Midbrain (tissue), 1 donor: ENCODE data around the gene GALM.
"Not testable (repeated sequence)": the region's sequence is repeated elsewhere in the genome, so short reads cannot be mapped to it uniquely, and the experiment has no call there.

Experiments
- DNase-seq: peaks from one replicate; lab custom pipeline; 2025; lab: John Stamatoyannopoulos, UW

GALM gene

GRCh38 chr2:38709567-38710194, 43.8 kb downstream of the GALM start:
- no peak for DNase-seq

DNA sequence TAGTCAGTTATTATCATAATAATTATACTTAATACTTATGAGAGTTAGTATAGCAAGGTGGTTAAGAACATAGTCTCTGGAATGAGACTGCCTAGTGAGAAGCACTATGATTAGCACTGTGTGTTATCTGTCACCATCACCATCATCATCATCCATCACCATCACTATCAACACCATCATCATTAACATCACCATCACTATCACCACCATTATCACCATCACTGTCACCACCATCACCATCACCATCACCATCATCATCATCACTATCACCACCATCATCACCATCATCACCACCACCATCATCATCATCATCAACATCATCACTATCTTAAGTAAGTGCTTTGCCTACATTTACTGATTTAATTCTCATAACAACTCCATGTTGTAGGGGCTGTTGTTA, 45.6 kb downstream of the GALM start:
- no peak for DNase-seq

GRCh38 chr2:38712413-38712812, 46.5 kb downstream of the GALM start:
- no peak for DNase-seq

GRCh38 chr2:38712871-38713270, 47.0 kb downstream of the GALM start:
- DNase-seq = no peak

DNA sequence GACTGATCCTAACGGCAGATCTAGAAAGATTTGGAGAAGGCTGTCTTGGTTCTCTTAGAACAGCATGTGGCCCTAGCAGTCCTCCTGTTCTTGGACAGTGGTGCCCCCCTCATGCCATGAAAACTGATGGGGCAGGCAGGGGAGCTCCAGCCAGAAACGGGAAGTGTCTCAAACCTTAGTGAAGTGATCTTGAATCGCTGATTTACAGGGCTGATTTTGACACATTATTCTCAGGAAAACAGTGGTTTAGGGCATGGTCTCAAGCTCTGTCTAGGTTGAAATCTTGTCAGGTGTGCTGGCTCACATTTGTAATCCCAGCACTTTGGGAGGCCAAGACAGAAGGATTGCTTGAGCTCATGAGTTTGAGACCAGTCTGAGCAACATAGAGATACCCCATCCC, 47.4 kb downstream of the GALM start:
- DNase-seq = no peak

GRCh38 chr2:38714941-38715340, 49.0 kb downstream of the GALM start:
- not testable (repeated sequence) for DNase-seq

GRCh38 chr2:38716185-38716584, 50.3 kb downstream of the GALM start:
- DNase-seq = no peak

- DNase-seq = no peak
Measured at GRCh38 chr2:38718601-38719000, 52.7 kb downstream of the GALM start.

DNA sequence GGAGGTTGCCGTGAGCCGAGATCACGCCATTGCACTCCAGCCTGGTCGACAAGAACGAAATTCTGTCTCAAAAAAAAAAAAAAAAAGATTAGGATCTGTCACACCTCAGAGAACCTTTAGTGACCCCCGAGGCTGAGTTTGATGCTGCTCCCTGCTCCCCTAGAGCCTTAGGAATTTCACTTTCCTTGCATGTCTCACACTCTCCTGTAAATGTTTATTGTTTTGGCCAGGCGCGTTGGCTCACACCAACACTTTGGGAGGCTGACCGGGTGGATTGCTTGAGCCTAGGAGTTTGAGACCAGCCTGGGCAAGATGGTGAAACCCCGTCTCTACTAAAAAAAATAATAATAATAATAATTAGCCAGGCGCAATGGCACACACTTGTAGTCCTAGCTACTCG, 53.8 kb downstream of the GALM start:
- DNase-seq = no peak

DNA sequence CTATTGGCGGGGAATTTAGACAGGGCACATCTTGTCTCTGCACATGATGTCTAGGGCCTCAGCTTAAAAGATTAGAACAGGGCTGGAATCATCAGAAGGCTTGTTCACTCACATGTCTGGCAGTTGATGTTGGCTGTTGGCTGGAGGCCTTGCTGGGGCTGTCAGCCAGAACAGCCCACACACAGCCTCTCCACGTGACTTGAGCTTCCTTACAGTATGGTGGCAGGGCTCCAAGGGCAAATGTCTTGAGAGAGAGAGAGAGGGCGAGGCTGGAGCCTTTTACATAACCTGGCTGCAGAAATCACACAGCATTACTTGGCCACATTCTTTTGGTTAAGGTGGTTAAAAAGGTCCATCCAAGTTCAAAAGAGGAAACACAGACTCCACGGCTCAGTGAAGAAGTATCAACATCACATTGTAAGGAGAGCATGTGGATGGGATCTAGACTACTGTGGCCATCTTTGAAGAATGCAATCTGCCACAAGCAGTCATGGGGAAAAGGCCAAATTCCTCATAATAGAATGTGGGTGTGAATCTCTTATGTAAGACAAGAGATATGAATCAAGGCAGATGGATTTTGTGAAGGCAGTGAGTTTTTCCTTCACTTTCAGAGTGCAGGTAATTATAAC, 54.8 kb downstream of the GALM start:
- no peak for DNase-seq

GRCh38 chr2:38722271-38723061, 56.6 kb downstream of the GALM start:
- no peak for DNase-seq

DNA sequence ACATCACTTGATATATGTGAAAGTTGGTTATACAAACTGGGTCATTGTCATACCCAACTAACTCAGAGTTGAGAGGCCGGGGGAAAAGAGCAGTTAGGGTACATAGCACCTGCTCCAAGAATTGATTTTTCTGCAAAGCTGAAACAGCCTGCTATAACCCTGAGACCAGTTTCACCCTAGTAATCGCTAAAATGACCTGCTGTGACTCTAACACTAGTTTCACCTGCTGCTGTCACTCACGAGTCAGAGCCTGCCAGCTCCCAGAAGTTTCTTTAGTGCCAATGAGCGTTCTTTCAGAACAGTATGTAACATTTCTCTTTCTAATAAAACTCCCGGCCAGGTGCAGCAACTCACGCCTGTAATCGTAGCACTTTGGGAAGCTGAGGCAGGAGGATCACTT, 57.3 kb downstream of the GALM start:
- DNase-seq = no peak

- DNase-seq = no peak
Measured at GRCh38 chr2:38727661-38728060, 61.7 kb downstream of the GALM start.

GRCh38 chr2:38728694-38729093, 62.8 kb downstream of the GALM start:
- no peak for DNase-seq

DNA sequence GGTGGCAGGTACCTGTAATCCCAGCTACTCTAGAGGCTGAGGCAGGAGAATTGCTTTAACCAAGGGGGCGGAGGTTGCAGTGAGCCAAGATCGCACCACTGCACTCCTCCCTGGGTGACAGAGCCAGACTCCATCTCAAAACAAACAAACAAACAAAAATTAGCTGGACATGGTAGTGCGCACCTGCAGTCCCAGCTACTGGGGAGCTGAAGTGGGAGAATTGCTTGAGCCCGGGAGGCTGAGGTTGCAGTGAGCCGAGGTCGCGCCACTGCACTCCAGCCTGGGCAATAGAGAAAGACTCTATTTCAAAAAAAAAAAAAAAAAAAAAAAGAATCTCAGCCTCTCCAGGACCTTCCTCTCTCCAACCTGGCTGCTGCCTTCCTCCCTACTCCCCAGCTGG, 65.2 kb downstream of the GALM start:
- DNase-seq = no peak

GRCh38 chr2:38731684-38732221, 65.8 kb downstream of the GALM start:
- no peak for DNase-seq

- DNase-seq = no peak
Measured at GRCh38 chr2:38733300-38733971, 67.5 kb downstream of the GALM start.

DNA sequence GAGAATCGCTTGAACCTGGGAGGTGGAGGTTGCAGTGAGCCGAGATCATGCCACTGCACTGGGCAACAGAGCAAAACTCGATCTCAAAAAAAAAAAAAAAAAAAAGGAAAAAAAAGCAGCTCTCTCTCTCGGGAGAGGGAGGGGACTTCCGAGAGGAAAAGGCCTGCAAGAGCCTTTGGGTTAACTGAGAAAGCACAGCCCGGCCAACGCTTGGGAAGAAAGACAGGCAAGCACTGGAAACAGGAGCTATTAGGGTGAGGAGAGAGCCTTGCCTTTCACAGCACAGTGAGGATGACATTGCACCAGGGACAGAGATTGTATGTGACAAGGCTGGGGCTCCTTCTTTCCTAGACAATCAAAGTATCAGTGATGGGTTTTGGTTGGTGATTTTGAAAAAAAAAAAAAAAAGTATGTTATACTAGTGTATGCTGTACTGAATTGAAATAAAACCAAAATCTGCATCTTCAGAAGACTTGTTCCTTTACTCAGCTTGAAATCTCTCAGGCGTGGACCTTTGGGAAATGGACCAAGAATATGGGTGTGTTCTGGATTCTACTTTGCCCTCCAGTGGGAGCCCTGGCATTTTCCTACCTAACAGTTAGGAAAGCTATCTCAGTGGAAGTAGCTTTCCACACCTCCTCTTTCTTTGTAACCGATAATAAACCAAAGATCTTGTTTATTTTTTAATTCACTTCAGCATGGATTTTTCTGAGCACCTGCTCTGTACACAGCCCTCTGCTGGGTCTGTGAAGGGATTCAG, 68.6 kb downstream of the GALM start:
- no peak for DNase-seq

DNA sequence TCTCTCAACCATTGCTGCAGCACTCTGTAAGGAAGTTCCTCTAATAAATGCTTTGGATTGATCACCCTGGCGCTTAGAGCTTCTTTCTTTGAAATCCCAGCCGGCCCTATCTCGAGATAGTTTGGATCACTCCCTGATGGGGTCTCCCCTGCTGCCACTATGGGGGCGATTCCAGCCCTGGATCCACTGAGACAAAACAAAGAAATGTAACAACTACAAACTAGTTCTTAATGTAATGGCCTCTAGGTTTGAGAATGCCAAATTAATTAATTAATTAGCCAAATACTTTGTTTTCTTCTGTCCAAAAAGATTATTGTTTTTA, 70.0 kb downstream of the GALM start:
- no peak for DNase-seq

DNA sequence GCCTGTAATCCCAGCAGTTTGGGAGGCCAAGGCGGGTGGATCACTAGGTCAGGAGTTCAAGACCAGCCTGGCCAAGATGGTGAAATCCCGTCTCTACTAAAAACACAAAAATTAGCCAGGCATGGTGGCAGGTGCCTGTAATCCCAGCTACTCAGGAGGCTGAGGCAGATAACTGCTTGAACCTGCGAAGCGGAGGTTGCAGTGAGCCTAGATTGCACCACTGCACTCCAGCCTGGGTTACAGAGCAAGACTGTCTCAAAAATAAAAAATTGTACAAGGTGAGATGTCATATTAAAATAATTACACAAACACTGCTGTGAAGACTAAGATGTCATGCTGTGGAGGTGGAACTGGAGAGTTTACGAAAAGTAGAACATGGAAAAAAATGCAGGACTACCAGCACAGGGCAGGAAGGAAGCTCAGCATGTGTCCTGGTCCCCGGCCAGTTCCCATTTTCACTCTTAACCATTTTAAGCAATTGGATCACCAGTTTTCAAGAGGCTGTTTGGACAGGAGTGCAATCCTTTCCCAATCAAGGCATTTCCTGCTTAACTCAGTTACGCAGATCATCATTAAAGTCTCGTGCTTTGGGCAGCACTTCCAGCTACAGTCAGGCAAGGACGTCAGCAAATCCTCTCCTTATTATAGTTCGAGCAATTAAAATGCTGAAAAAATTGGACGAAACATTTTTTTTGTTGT, 71.2 kb downstream of the GALM start:
- DNase-seq = not testable (repeated sequence)

DNA sequence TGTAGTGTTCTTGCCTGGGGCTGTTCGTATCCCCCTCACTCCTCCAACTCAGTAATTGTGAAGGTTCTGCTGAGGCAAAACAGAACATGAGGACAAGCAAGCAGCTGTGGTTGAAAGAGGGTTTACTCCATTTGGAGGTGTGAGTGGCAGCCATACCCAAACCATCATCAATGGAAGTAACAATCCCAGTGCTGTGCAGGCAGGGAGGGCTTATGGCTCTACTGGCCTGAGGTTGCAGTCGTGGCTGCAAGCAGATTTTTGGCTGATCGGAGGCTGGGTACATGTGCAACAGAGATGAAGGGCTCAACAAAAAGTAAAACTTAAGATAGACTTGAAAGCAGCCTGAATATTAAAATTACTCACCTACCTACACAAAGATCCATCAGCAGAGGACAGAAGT, 72.0 kb downstream of the GALM start:
- no peak for DNase-seq
